Measurements from ENCODE around the gene ARFGEF2.
"Not testable (repeated sequence)": the region's sequence is repeated elsewhere in the genome, so short reads cannot be mapped to it uniquely, and the experiment has no call there.

ARFGEF2 gene

GRCh38 chr20:48921168-48921882 is at the start of gene ARFGEF2:
Gene ARFGEF2, plus strand, starts transcription at chr20:48921711. Its CDS starts 179 bp downstream, at chr20:48921890.
- no peak for FAIRE-seq
- TF ChIP-seq POLR2A (IDR thresholded peaks at IDR 0.05; ENCODE audit: low read depth, low read length): peak; percentile 94
- DNase-seq (ENCODE audit: insufficient read length, low spot score): peak; percentile 93

- DNase-seq (ENCODE audit: insufficient read length, low spot score) (no peak), FAIRE-seq (no peak)
- TF ChIP-seq POLR2A (IDR thresholded peaks at IDR 0.05; ENCODE audit: low read depth, low read length): no peak
Measured at GRCh38 chr20:48875233-48875913, 46.1 kb upstream of the ARFGEF2 start.

- no peak for FAIRE-seq
- TF ChIP-seq POLR2A (IDR thresholded peaks at IDR 0.05; ENCODE audit: low read depth, low read length): no peak
- DNase-seq (ENCODE audit: insufficient read length, low spot score): peak; percentile 39
Measured at GRCh38 chr20:48875914-48876240, 45.6 kb upstream of the ARFGEF2 start.

DNA sequence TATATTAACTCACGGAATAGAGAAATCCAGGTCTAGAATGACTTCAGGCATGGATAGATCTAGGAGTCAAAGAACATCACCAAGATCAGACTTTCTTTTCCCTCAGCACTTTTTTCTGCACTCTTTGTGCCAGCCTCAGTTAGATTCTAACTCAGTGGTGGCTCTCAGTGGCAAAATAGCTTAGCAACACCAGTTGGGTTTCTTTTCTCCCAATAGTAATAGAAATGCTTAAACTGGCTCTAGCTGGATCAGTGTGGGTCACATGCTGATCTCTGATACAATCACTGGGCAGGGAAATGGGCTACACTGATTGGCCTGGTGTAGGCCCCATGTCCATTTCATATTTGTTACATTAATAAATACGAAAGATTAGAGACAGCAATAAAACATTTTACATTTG is 44.2 kb upstream of the ARFGEF2 start:
- DNase-seq (ENCODE audit: insufficient read length, low spot score) (no peak), FAIRE-seq (no peak)
- no peak for TF ChIP-seq POLR2A (IDR thresholded peaks at IDR 0.05; ENCODE audit: low read depth, low read length)

DNA sequence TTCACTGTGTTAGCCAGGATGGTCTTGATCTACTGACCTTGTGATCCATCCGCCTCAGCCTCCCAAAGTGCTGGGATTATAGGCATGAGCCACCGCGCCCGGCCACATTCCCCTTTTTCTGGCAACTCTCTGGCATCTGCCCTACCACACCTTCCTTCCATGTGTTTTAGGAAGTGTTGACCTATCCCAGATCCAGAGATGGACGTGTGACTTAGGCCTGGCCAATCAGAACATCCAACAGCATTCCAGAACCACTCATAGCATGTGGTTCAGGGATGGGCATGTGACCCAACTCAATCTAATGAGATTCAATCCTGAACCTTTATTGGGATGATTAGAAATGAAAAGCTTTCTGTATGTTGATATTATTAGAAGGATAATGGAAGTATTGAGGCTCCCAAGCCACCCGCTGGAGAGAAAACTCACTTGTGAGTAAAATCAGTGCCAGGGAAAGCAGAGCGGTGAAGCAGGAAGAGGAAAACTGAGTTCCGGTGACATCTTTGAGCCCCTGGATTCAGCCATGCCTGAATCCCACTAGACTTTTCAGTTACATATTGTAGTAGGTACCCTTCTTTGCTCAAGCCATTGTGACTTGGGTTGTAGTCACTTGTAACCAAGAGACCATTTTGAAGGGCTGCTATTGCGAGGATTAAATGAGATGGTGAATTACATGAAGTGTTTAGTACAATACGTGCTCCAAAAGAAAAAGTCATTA is 42.8 kb upstream of the ARFGEF2 start:
- TF ChIP-seq POLR2A (IDR thresholded peaks at IDR 0.05; ENCODE audit: low read depth, low read length): no peak
- FAIRE-seq (no peak), DNase-seq (ENCODE audit: insufficient read length, low spot score) (no peak)

- FAIRE-seq (no peak), DNase-seq (ENCODE audit: insufficient read length, low spot score) (no peak)
- no peak for TF ChIP-seq POLR2A (IDR thresholded peaks at IDR 0.05; ENCODE audit: low read depth, low read length)
Measured at GRCh38 chr20:48879612-48880245, 41.8 kb upstream of the ARFGEF2 start.

DNA sequence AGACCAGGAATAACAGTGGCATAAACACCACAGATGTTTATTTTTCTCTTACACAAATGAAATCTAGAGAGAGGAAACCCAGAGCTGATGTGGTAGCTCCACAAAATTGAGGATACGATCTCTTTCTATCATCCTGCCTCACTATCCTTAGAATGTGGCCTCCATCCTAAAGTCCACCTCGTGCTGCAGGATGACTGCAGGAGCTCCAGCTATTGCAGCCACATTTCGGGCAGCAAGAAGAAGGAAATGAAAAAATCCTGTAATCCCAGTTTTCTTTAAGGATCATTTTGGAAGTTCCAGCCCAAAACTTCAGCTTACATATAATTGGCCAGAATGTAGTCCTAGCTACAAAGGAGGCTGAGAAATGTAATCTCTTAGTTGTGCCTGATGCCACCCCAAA is 41.2 kb upstream of the ARFGEF2 start:
- no peak for FAIRE-seq
- no peak for DNase-seq (ENCODE audit: insufficient read length, low spot score)
- no peak for TF ChIP-seq POLR2A (IDR thresholded peaks at IDR 0.05; ENCODE audit: low read depth, low read length)

DNA sequence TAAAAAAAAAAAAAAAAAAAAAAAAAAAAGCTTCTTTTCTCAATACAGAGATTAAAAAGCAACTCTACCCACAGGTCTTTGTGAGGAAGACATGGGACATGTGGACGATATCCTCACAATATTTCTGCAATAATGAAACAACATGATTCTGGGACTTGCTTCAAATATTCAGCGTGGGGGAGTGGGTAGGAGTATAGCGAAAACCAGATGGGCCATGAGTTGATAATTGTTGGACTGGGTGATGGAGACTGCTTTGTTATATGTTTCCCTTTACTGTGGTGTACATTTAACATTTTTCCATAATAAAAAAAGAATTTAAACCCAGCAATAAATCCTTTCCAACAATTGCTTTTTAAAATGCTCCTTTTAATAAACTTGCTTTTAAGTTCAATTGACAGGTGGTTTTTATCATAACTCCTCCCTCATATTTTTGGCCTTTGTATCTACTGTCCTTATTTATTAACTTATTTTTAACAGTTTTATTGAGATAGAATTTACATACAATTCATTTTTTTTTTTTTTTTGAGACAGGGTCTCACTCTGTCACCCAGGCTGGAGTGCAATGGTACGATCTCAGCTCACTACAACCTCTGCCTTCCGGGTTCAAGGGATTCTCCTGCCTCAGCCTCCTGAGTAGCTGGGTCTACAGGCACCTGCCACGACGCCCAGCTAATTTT is 40.4 kb upstream of the ARFGEF2 start:
- FAIRE-seq: no peak
- no peak for DNase-seq (ENCODE audit: insufficient read length, low spot score)
- TF ChIP-seq POLR2A (IDR thresholded peaks at IDR 0.05; ENCODE audit: low read depth, low read length): no peak

- DNase-seq (ENCODE audit: insufficient read length, low spot score) (no peak), FAIRE-seq (no peak)
- no peak for TF ChIP-seq POLR2A (IDR thresholded peaks at IDR 0.05; ENCODE audit: low read depth, low read length)
Measured at GRCh38 chr20:48885237-48885636, 36.3 kb upstream of the ARFGEF2 start.

- no peak for TF ChIP-seq POLR2A (IDR thresholded peaks at IDR 0.05; ENCODE audit: low read depth, low read length)
- FAIRE-seq (no peak), DNase-seq (ENCODE audit: insufficient read length, low spot score) (no peak)
Measured at GRCh38 chr20:48886194-48886593, 35.3 kb upstream of the ARFGEF2 start.

GRCh38 chr20:48886811-48887210 is 34.7 kb upstream of the ARFGEF2 start:
- FAIRE-seq (no peak), DNase-seq (ENCODE audit: insufficient read length, low spot score) (no peak)
- no peak for TF ChIP-seq POLR2A (IDR thresholded peaks at IDR 0.05; ENCODE audit: low read depth, low read length)

GRCh38 chr20:48888517-48888916 is 33.0 kb upstream of the ARFGEF2 start:
- not testable (repeated sequence) for DNase-seq (ENCODE audit: insufficient read length, low spot score); FAIRE-seq

DNA sequence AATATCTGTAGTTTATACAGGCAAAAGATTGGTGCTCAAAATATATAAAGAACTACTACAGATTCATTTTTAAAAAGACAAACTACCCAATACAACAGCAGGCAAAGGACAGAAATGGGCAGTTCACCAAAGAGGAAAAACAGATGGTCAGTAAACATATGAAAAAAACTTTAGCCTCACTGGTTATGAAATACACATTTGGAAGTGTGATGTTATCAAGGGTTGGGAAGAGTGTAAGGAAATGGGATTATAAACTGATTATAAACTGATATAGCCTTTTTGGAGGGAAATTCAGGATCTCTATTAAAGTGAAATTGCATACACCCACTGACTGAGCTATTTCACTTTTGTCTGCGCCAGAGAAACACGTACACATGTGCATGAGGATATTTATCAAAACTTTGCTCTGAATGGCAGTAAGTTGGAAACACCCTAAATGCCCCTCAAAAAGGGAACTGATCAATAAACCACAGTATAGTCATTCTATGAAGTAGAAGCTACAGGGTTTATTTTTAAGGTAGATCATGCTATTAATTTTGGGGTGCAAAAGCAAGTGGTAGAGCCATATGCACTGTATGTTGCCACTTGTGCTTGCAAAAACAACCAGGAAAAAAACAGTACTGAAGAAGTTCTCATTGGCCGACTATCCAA is 32.2 kb upstream of the ARFGEF2 start:
- DNase-seq (ENCODE audit: insufficient read length, low spot score): no peak
- no peak for FAIRE-seq
- TF ChIP-seq POLR2A (IDR thresholded peaks at IDR 0.05; ENCODE audit: low read depth, low read length): no peak

Data from H54 (cell line).